H1 (cell line): Measurements from ENCODE around the gene LARP4. TPM values are rescaled to one million over a fixed set of nuclear protein-coding genes. Genes with fewer than 3 reads are reported as not detected.

Experiments
- CTCF ChIA-PET: fragments of 300-600 bp; sonication (Branson Sonifier 250); formaldehyde crosslinking; loops from one replicate; lab custom pipeline; 2021; ENCODE audit not compliant: partially characterized antibody; lab: Charles Lee
- POLR2A ChIA-PET: fragments of 300-600 bp; sonication (Branson Sonifier 250); formaldehyde crosslinking; loops from one replicate; lab custom pipeline; 2021; ENCODE audit warnings: inconsistent platforms; ENCODE audit not compliant: partially characterized antibody; lab: Charles Lee
- DNase-seq, 2 experiments: peaks; one replicate each; pipeline versions ENCODE4 v3.0.0 to v3.0.0-alpha.2; 2010 to 2022; ENCODE audit warnings: low spot score in 2 of 2, low read depth in 1 of 2, mixed read lengths in 1 of 2
- FAIRE-seq: peaks from 2 replicates; lab custom pipeline; 2011; peaks lifted over from hg19 to GRCh38; lab: Jason Lieb, UNC
- H2AFZ ChIP-seq: 2 replicates; pipeline ENCODE4 v1.8.1; 2012; ENCODE audit warnings: low read length, inconsistent platforms
- H2AK5ac ChIP-seq: 2 replicates; pipeline ENCODE4 v1.6.1; 2013; ENCODE audit warnings: low read depth, low read length
- H2BK120ac ChIP-seq: replicated peaks from 2 replicates; pipeline ENCODE3; 2013; ENCODE audit warnings: low read depth, low read length, inconsistent platforms
- H2BK12ac ChIP-seq: 2 replicates; pipeline ENCODE4 v1.6.1; 2013; ENCODE audit warnings: low read depth, low read length
- H2BK15ac ChIP-seq: 2 replicates; pipeline ENCODE4 v1.6.1; 2013; ENCODE audit warnings: low read length
- H2BK20ac ChIP-seq: 2 replicates; pipeline ENCODE4 v1.6.1; 2013; ENCODE audit warnings: low read length
- H2BK5ac ChIP-seq: 2 replicates; pipeline ENCODE4 v1.6.1; 2013; ENCODE audit warnings: low read depth, low read length
- H3K14ac ChIP-seq: 2 replicates; pipeline ENCODE4 v1.6.1; 2013; ENCODE audit warnings: inconsistent platforms; ENCODE audit not compliant: insufficient read length
- H3K18ac ChIP-seq: 2 replicates; pipeline ENCODE4 v1.6.1; 2013; ENCODE audit warnings: low read length; ENCODE audit errors: extremely low read depth
- H3K23ac ChIP-seq: 2 replicates; pipeline ENCODE4 v1.6.1; 2013; ENCODE audit warnings: inconsistent platforms; ENCODE audit not compliant: insufficient read length
- H3K23me2 ChIP-seq: 2 replicates; pipeline ENCODE4 v1.6.1; 2013; ENCODE audit warnings: low read depth, low read length
- H3K27ac ChIP-seq: 2 replicates; pipeline ENCODE4 v1.6.1; 2011; ENCODE audit warnings: low read depth, low read length, inconsistent platforms
- H3K27me3 ChIP-seq, 4 experiments: replicated peaks in 1 of 4; 1 replicate in 1 of 4; 2 replicates in 3 of 4; pipeline versions ENCODE4 v1.6.1 to v1.8.1; 2011 to 2013; ENCODE audit warnings: low read length in 3 of 4, mild to moderate bottlenecking in 3 of 4, inconsistent platforms in 2 of 4, mixed read lengths in 2 of 4, moderate library complexity in 1 of 4; ENCODE audit not compliant: control insufficient read depth in 3 of 4, insufficient read depth in 3 of 4; ENCODE audit errors: extremely low read depth in 1 of 4
- H3K36me3 ChIP-seq, 4 experiments: 2 replicates each; pipeline versions ENCODE4 v1.6.1 to v1.8.1; 2011 to 2013; ENCODE audit warnings: mild to moderate bottlenecking in 4 of 4, low read length in 3 of 4, moderate library complexity in 2 of 4, control low read depth in 1 of 4, inconsistent platforms in 1 of 4; ENCODE audit not compliant: insufficient read depth in 4 of 4, control insufficient read depth in 2 of 4
- H3K4ac ChIP-seq: replicated peaks from 2 replicates; pipeline ENCODE3; 2013; ENCODE audit warnings: low read length, low read depth, mixed read lengths, inconsistent platforms; ENCODE audit not compliant: insufficient read length
- H3K4me1 ChIP-seq, 4 experiments: replicated peaks in 1 of 4; 1 replicate in 1 of 4; 2 replicates in 3 of 4; pipeline versions ENCODE4 v1.6.1 to v1.8.1; 2011 to 2013; ENCODE audit warnings: low read length in 3 of 4, inconsistent platforms in 2 of 4, mixed read lengths in 1 of 4; ENCODE audit not compliant: insufficient read depth in 4 of 4, control insufficient read depth in 3 of 4
- H3K4me2 ChIP-seq, 2 experiments: 2 replicates each; pipeline versions ENCODE4 v1.6.1 to v1.8.1; 2011 to 2013; ENCODE audit warnings: low read depth in 2 of 2, low read length in 2 of 2, control low read depth in 1 of 2, inconsistent platforms in 1 of 2, mild to moderate bottlenecking in 1 of 2; ENCODE audit not compliant: insufficient read depth in 1 of 2
- H3K4me3 ChIP-seq, 4 experiments: fragments of 200-600, 300-600 bp in 1 of 4; sonication (generic), shearing (Covaris generic), sonication (Bioruptor Twin) in 1 of 4; 2 replicates each; pipeline versions ENCODE4 v1.5.1 to v1.8.1; 2011 to 2016; ENCODE audit warnings: low read length in 4 of 4, low read depth in 3 of 4, control low read depth in 2 of 4, inconsistent platforms in 2 of 4, mild to moderate bottlenecking in 2 of 4, mixed read lengths in 1 of 4, moderate library complexity in 1 of 4; ENCODE audit not compliant: insufficient read depth in 2 of 4; ENCODE audit errors: extremely low read depth in 1 of 4
- H3K56ac ChIP-seq: replicated peaks from 2 replicates; pipeline ENCODE3; 2013; ENCODE audit warnings: low read depth, mild to moderate bottlenecking, mixed read lengths, low read length, inconsistent platforms; ENCODE audit not compliant: insufficient read length
- H3K79me1 ChIP-seq: 2 replicates; pipeline ENCODE4 v1.6.1; 2013; ENCODE audit warnings: low read depth, low read length, control low read depth
- H3K79me2 ChIP-seq, 2 experiments: 2 replicates each; pipeline versions ENCODE4 v1.6.1 to v1.8.1; 2012 to 2013; ENCODE audit warnings: low read length in 2 of 2, mild to moderate bottlenecking in 2 of 2, inconsistent platforms in 1 of 2; ENCODE audit not compliant: insufficient read depth in 2 of 2, control insufficient read depth in 1 of 2
- H3K9ac ChIP-seq, 4 experiments: replicated peaks in 1 of 4; 1 replicate in 1 of 4; 2 replicates in 3 of 4; pipeline versions ENCODE4 v1.6.1 to v1.8.1; 2011 to 2013; ENCODE audit warnings: low read depth in 3 of 4, low read length in 3 of 4, control low read depth in 2 of 4, mild to moderate bottlenecking in 2 of 4, moderate library complexity in 2 of 4, inconsistent platforms in 1 of 4; ENCODE audit errors: extremely low read depth in 1 of 4
- H3K9me3 ChIP-seq, 2 experiments: 2 replicates each; pipeline versions ENCODE4 v1.6.1 to v1.8.1; 2012 to 2013; ENCODE audit warnings: mild to moderate bottlenecking in 2 of 2, moderate library complexity in 2 of 2, control low read depth in 1 of 2, inconsistent platforms in 1 of 2, low read depth in 1 of 2, low read length in 1 of 2, mixed read lengths in 1 of 2; ENCODE audit not compliant: insufficient read depth in 2 of 2
- H4K20me1 ChIP-seq, 2 experiments: replicated peaks in 1 of 2; 2 replicates each; pipeline versions ENCODE3 to v1.8.1; 2011 to 2013; ENCODE audit warnings: inconsistent platforms in 2 of 2, low read length in 2 of 2, mild to moderate bottlenecking in 1 of 2; ENCODE audit not compliant: insufficient read depth in 2 of 2, control insufficient read depth in 1 of 2
- H4K5ac ChIP-seq: 2 replicates; pipeline ENCODE4 v1.6.1; 2013; ENCODE audit warnings: low read length, low read depth, mixed read lengths, inconsistent platforms; ENCODE audit not compliant: insufficient read length
- H4K8ac ChIP-seq: 2 replicates; pipeline ENCODE4 v1.8.0; 2013; ENCODE audit warnings: mild to moderate bottlenecking, moderate library complexity, low read length, inconsistent platforms; ENCODE audit not compliant: insufficient read depth; ENCODE audit errors: extremely low read depth
- H4K91ac ChIP-seq: replicated peaks from 2 replicates; pipeline ENCODE3; 2013; ENCODE audit warnings: low read length, mixed read lengths, inconsistent platforms; ENCODE audit not compliant: insufficient read length
- BACH1 ChIP-seq: IDR thresholded peaks from 2 replicates; pipeline ENCODE4 v1.6.1; 2012; ENCODE audit warnings: low read length, improper control_type of control experiment
- TBP ChIP-seq: IDR thresholded peaks from 2 replicates; pipeline ENCODE4 v1.6.1; 2011; ENCODE audit warnings: low read depth, low read length, improper control_type of control experiment
- WGBS, 2 experiments: shearing (Covaris generic) in 1 of 2; methylation state at CpG; one replicate each; pipeline versions ENCODE4 v1.1.6 to v1.1.7; 2013 to 2015; ENCODE audit warnings: low lambda C conversion rate in 2 of 2, mixed read lengths in 2 of 2, inconsistent platforms in 1 of 2, low coverage in 1 of 2, missing lambda C conversion rate in 1 of 2; ENCODE audit not compliant: insufficient replicate concordance in 2 of 2, insufficient coverage in 1 of 2, insufficient read length in 1 of 2; ENCODE audit errors: extremely low coverage in 1 of 2, missing lambda C conversion rate in 1 of 2; 5-methylcytosine and 5-hydroxymethylcytosine counted together
- polyA plus RNA-seq, 7 experiments: library from polyadenylated mRNA; depleted of rRNA in 3 of 7; stranded (reverse) in 5 of 7; unstranded in 2 of 7; fragments of >200 nt in 5 of 7; fragments of 200-250 nt in 2 of 7; gene quantifications; 1 replicate in 5 of 7; 2 replicates in 1 of 7; 4 replicates in 1 of 7; pipeline versions ENCODE4 v1.2.1 to v1.2.3, GENCODE V29; 2011 to 2013; ENCODE audit warnings: missing spikeins in 2 of 7, mixed read lengths in 2 of 7
- total RNA-seq: library from RNA; stranded (reverse); fragmentation: NEBNext Ultra II Directional; extraction: Animal tissue kit (Norgen Biotek cat#: 25700); gene quantifications from 2 replicates; pipeline ENCODE4 v1.2.1, GENCODE V29; 2021

LARP4 gene
- total and polyA plus RNA-seq, 2 of the 8 experiments (the other 6 are each of a cell fraction or from before 2014, with no cell fraction given): 12.8 to 93.9 TPM

DNA sequence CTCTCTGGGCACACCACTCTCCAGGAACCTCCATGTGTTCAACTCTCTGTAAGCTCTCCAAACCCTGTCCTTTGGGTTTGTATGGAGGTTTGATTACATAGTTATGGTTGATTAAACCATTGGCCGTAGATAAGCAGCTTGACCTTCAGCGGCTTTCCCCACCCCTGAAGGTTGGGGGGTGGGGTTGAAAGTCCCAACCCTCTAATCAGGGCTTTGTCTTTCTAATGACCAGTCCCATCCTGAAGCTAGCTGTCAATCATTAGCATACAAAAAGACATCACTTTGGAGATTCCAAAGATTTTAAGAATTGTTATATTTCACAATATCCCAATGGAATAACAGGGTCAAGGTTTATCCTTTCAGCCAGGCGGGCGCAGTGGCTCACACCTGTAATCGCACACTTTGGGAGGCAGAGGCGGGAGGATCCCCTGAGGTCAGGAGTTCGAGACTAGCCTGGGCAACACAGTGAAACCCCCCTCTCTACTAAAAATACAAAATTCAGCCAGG lies 12.7 kb upstream of the LARP4 start:
- H3K4me2 ChIP-seq: peak overlapping the region; percentile 41 to 64; a peak in 3 of 4 replicates
- 0 out of 2 replicates have a peak overlapping the region, but pooled peaks have one; percentile 72 for H2BK20ac ChIP-seq
- 62% methylated on average over 7 of the region's 7 CpGs; no CpG with 5 or more reads in 1 of the 2 experiments for WGBS, 2 experiments
- H3K27ac ChIP-seq: no peak overlapping the region
- H3K4me3 ChIP-seq: peak overlapping the region in 2 of 4 experiments; percentile 19 to 25; a peak in 3 of 8 replicates
- H3K23ac ChIP-seq: no peak overlapping the region
- CTCF ChIA-PET: interaction anchor here (0.5 to 1.5 kb wide), 6 partner anchors 8 to 277 kb away, joined by 3 to 4 read pairs (median 3); partner anchors contain the start of gene LARP4
- peak overlapping the region; percentile 64 for H2BK120ac ChIP-seq
- TF ChIP-seq BACH1: no peak
- TF ChIP-seq TBP: peak; percentile 70
- TF ChIP-seq, all 59 proteins: peak for 1
- H3K14ac ChIP-seq: no peak overlapping the region
- no peak overlapping the region for H2AK5ac ChIP-seq
- H3K9ac ChIP-seq: no peak overlapping the region
- no peak overlapping the region for H3K4ac ChIP-seq
- H3K9me3 ChIP-seq: no peaks in the 10 kb centered on the region
- H4K5ac ChIP-seq: peak overlapping the region; percentile 45
- peak overlapping the region; percentile 90 for H3K18ac ChIP-seq
- H3K79me2 ChIP-seq: no peaks in the 10 kb centered on the region
- DNase-seq (peak in 1 of 2 experiments; percentile 45), FAIRE-seq (no peak)
- no peaks in the 10 kb centered on the region for H3K23me2 ChIP-seq
- H2BK12ac ChIP-seq: peak overlapping the region; percentile 96
- H2AFZ ChIP-seq: peak overlapping the region; percentile 74; the same call in 1 of the 2 replicates
- peak overlapping the region; percentile 69 for H3K56ac ChIP-seq
- no peaks in the 10 kb centered on the region for H3K79me1 ChIP-seq
- H2BK5ac ChIP-seq: peak overlapping the region; percentile 88
- H3K27me3 ChIP-seq: no peaks in the 10 kb centered on the region
- POLR2A ChIA-PET: interaction anchor here (0.7 to 2.2 kb wide), 3 partner anchors 12 to 49 kb away, joined by 3 to 7 read pairs (median 3); partner anchors contain the start of gene LARP4
- no peaks in the 10 kb centered on the region for H4K20me1 ChIP-seq
- peak overlapping the region; percentile 74 for H4K91ac ChIP-seq
- no peak overlapping the region for H4K8ac ChIP-seq
- H3K36me3 ChIP-seq: no peaks in the 10 kb centered on the region
- H3K4me1 ChIP-seq: peaks cover 7 to 9% (median 8%) of the 10 kb centered on the region in 4 experiments
- H2BK15ac ChIP-seq: no peak overlapping the region
